Retinal pigment epithelial cell (primary cell): Measurements from ENCODE around the gene TMEM135.

Source experiments
- DNase-seq: peaks from one replicate; pipeline ENCODE4 v3.0.0-alpha.2; 2010; ENCODE audit warnings: low read depth
- H3K4me3 ChIP-seq: 2 replicates; pipeline ENCODE4 v1.5.1; 2011; ENCODE audit warnings: mild to moderate bottlenecking, low read length, control low read depth, moderate library complexity
- CTCF ChIP-seq: conservative IDR thresholded peaks from 2 replicates; pipeline ENCODE4 v1.5.1; 2011; ENCODE audit warnings: low read depth, low read length, control low read depth, inconsistent platforms

Gene TMEM135

GRCh38 chr11:87033561-87033960 lies 4.2 kb upstream of the TMEM135 start:
- no peak for DNase-seq
- no peak overlapping the region for H3K4me3 ChIP-seq
- TF ChIP-seq CTCF, result no peak

GRCh38 chr11:87035976-87036583 lies 1.7 kb upstream of the TMEM135 start:
- DNase-seq, result no peak
- no peak overlapping the region for H3K4me3 ChIP-seq
- no peak for TF ChIP-seq CTCF

- peak; percentile 35 for DNase-seq
- TF ChIP-seq CTCF, result no peak
- peak overlapping the region; percentile 96 for H3K4me3 ChIP-seq
These were observed 831 bp upstream of the TMEM135 start for GRCh38 chr11:87036756-87037449.

GRCh38 chr11:87038235-87038977 lies 672 bp downstream of the TMEM135 start:
- peak overlapping the region; percentile 96 for H3K4me3 ChIP-seq
- no peak for DNase-seq
- TF ChIP-seq CTCF, result no peak

- DNase-seq, result no peak
- TF ChIP-seq CTCF, result no peak
- H3K4me3 ChIP-seq, result peak overlapping the region; percentile 96
These were observed 1.6 kb downstream of the TMEM135 start for GRCh38 chr11:87039371-87039770.

GRCh38 chr11:87043894-87044293 lies 6.2 kb downstream of the TMEM135 start:
- TF ChIP-seq CTCF, result no peak
- H3K4me3 ChIP-seq, result no peak overlapping the region

GRCh38 chr11:87046824-87047223 lies 9.1 kb downstream of the TMEM135 start:
- no peak overlapping the region for H3K4me3 ChIP-seq
- TF ChIP-seq CTCF, result no peak
- no peak for DNase-seq

More at GRCh38 chr11:87043894-87044293, 6.2 kb downstream of the TMEM135 start:
- no peak for DNase-seq
